Body of pancreas (tissue), 4 donors: ENCODE measurements around the gene CFAP410.

Experiments
- CTCF ChIP-seq, 7 experiments: fragments of 450-650 bp in 4 of 7; fragments of 200-600 bp in 3 of 7; sonication (generic) in 3 of 7; IDR thresholded peaks; one replicate each; pipeline ENCODE4 v1.5.1; 2016 to 2019; ENCODE audit warnings: antibody characterized with exemption in 7 of 7
- POLR2A ChIP-seq, 3 donors: fragments of 450-650 bp; IDR thresholded peaks; one replicate each; pipeline ENCODE4 v1.6.1; 2016; ENCODE audit warnings: antibody characterized with exemption in 3 of 3, mild to moderate bottlenecking in 2 of 3

GRCh38 chr21:44378646-44379514 is 39.7 kb upstream of the CFAP410 start:
- TF ChIP-seq CTCF (IDR thresholded peaks at IDR 0.05) (no peak), POLR2A (IDR thresholded peaks at IDR 0.05) (no peak)
